ENCODE measurements around the gene OR11H12.
"Not testable (repeated sequence)": the region's sequence is repeated elsewhere in the genome, so short reads cannot be mapped to it uniquely, and the experiment has no call there.

DNA sequence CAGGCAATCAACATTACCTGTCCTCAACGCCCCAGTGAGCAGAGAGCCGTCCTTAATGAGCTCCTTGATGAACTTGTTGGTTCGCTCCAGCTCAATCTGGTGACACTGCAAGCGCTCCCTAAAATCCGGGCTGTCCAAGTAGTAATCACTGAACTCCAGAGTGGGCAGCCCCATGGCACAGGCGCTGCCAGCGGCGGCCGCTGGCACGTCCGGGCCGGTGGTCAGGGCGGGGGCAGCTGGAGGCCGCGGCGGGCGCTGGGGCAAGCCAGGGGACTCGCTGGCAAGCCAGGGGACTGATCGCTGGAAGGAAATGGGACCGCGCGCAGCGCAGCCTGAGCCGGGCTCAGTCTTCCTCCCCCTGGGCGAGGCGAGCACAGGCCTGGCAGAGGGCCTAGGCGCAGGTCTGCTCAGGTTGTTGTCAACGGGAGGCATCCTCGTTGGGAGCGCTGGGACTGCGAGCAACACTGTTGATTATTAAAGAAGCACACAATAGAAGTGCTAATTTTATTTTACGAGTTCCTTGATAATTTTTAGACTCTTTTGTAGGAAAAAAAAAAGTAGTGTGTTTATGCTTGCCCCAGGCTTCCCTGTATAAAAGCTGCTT, 25.8 kb downstream of the OR11H12 start:
- TF ChIP-seq, protein P1, sequence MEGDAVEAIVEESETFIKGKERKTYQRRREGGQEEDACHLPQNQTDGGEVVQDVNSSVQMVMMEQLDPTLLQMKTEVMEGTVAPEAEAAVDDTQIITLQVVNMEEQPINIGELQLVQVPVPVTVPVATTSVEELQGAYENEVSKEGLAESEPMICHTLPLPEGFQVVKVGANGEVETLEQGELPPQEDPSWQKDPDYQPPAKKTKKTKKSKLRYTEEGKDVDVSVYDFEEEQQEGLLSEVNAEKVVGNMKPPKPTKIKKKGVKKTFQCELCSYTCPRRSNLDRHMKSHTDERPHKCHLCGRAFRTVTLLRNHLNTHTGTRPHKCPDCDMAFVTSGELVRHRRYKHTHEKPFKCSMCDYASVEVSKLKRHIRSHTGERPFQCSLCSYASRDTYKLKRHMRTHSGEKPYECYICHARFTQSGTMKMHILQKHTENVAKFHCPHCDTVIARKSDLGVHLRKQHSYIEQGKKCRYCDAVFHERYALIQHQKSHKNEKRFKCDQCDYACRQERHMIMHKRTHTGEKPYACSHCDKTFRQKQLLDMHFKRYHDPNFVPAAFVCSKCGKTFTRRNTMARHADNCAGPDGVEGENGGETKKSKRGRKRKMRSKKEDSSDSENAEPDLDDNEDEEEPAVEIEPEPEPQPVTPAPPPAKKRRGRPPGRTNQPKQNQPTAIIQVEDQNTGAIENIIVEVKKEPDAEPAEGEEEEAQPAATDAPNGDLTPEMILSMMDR (conservative IDR thresholded peaks at IDR 0.05; ENCODE audit: low read depth, low read length): not testable (repeated sequence)
- TF ChIP-seq, protein P2, sequence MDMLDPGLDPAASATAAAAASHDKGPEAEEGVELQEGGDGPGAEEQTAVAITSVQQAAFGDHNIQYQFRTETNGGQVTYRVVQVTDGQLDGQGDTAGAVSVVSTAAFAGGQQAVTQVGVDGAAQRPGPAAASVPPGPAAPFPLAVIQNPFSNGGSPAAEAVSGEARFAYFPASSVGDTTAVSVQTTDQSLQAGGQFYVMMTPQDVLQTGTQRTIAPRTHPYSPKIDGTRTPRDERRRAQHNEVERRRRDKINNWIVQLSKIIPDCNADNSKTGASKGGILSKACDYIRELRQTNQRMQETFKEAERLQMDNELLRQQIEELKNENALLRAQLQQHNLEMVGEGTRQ (IDR thresholded peaks at IDR 0.05; ENCODE audit: low read depth, low read length): not testable (repeated sequence)
- not testable (repeated sequence) for TF ChIP-seq POLR2A (IDR thresholded peaks at IDR 0.05; ENCODE audit: low read depth, low read length); RAD21 (IDR thresholded peaks at IDR 0.05; ENCODE audit: low read length); BHLHE40 (IDR thresholded peaks at IDR 0.05; ENCODE audit: low read depth, low read length); FOS (IDR thresholded peaks at IDR 0.05; ENCODE audit: low read depth, low read length); MXI1 (IDR thresholded peaks at IDR 0.05; ENCODE audit: borderline replicate concordance, low read depth, low read length); MAZ (IDR thresholded peaks at IDR 0.05; ENCODE audit: borderline replicate concordance, low read depth, low read length); CEBPB (IDR thresholded peaks at IDR 0.05; ENCODE audit: low read depth, low read length); RFX5 (IDR thresholded peaks at IDR 0.05; ENCODE audit: low read depth, low read length); SMC3 (IDR thresholded peaks at IDR 0.05; ENCODE audit: low read depth, low read length)
- TF ChIP-seq, protein P3, sequence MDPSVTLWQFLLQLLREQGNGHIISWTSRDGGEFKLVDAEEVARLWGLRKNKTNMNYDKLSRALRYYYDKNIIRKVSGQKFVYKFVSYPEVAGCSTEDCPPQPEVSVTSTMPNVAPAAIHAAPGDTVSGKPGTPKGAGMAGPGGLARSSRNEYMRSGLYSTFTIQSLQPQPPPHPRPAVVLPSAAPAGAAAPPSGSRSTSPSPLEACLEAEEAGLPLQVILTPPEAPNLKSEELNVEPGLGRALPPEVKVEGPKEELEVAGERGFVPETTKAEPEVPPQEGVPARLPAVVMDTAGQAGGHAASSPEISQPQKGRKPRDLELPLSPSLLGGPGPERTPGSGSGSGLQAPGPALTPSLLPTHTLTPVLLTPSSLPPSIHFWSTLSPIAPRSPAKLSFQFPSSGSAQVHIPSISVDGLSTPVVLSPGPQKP (IDR thresholded peaks at IDR 0.05; ENCODE audit: borderline replicate concordance, low read depth, low read length): not testable (repeated sequence)
